Stimulated activated CD8-positive, alpha-beta memory T cell treated with anti-CD3 and anti-CD28 coated beads, Interleukin-12 subunit alpha, Interleukin-12 subunit beta, amount 100 ng/mL, for 24 hours (primary cell): ENCODE measurements around the gene SPATS2L.

Experiments used
- DNase-seq: peaks from one replicate; pipeline ENCODE4 v3.0.0-alpha.2; 2020; ENCODE audit errors: extremely low read depth

The SPATS2L gene

GRCh38 chr2:200498402-200499162 lies 192.1 kb downstream of the SPATS2L start:
- DNase-seq: no peak

- no peak for DNase-seq
Observed at GRCh38 chr2:200502196-200502595, 195.7 kb downstream of the SPATS2L start.

GRCh38 chr2:200506679-200507078 lies 200.2 kb downstream of the SPATS2L start:
- DNase-seq: no peak

GRCh38 chr2:200507179-200507578 lies 200.7 kb downstream of the SPATS2L start:
- no peak for DNase-seq

- no peak for DNase-seq
Observed at GRCh38 chr2:200509235-200509611, 202.7 kb downstream of the SPATS2L start.

GRCh38 chr2:200509612-200510433 lies 203.3 kb downstream of the SPATS2L start, which contains the start of gene KCTD18:
Gene KCTD18 (minus strand): TSS chr2:200510068. CDS start chr2:200507016, 3,052 bp downstream.
- peak; percentile 80 for DNase-seq

- no peak for DNase-seq
Observed at GRCh38 chr2:200515155-200515554, 208.7 kb downstream of the SPATS2L start.

GRCh38 chr2:200523158-200523557 lies 216.7 kb downstream of the SPATS2L start:
- no peak for DNase-seq

- DNase-seq: no peak
Observed at GRCh38 chr2:200523604-200524003, 217.1 kb downstream of the SPATS2L start.

GRCh38 chr2:200525066-200525465 lies 218.6 kb downstream of the SPATS2L start:
- DNase-seq: no peak

- DNase-seq: no peak
Observed at GRCh38 chr2:200525551-200525881, 219.0 kb downstream of the SPATS2L start.

- DNase-seq: peak; percentile 91
Observed at GRCh38 chr2:200525882-200526651, 219.6 kb downstream of the SPATS2L start, which contains the start of gene SGO2. Gene SGO2 (plus strand): TSS chr2:200526207. CDS start chr2:200532976, 6,769 bp downstream.

- DNase-seq: no peak
Observed at GRCh38 chr2:200528228-200528627, 221.7 kb downstream of the SPATS2L start.
